Fibroblast of gingiva (primary cell): ENCODE results near the gene FCHO1.
"Not testable (repeated sequence)": the region's sequence is repeated elsewhere in the genome, so short reads cannot be mapped to it uniquely, and the experiment has no call there.

Experiments used
- DNase-seq: peaks from one replicate; pipeline ENCODE4 v3.0.0-alpha.2; 2011; ENCODE audit warnings: low read depth

The FCHO1 gene

DNA sequence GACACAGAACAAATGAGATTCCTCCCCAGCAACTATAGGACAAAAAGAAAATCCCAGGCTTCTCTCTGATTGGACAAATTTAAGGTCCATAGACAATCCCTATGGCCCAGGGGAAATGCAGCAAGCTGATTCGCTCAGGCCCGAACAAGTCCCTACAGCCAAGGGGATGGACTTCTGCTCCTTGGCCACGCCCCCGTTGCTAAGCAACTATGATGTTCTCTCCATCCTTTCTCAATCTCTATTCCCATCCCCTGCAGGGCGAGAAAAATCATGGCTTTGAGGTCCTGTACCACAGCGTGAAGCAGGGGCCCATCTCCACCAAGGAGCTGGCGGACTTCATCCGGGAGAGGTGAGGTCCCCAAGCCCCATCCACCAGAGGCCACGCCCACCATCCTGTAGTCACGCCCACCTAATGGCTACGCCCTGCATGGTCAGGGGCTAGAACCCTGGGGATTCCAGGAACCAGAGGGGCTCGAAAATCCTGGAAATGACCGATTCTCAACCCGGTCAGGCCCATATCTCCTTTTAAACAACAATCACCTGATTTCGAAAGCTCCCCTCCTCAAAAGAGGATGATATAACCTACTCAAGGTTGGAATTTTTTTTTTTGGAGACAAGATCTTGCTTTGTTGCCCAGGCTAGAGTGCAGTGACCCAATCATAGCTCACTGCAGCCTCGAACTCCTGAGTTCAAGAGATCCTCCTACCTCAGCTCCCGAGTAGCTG lies 11.4 kb downstream of the FCHO1 start:
- DNase-seq = peak; percentile 56

DNA sequence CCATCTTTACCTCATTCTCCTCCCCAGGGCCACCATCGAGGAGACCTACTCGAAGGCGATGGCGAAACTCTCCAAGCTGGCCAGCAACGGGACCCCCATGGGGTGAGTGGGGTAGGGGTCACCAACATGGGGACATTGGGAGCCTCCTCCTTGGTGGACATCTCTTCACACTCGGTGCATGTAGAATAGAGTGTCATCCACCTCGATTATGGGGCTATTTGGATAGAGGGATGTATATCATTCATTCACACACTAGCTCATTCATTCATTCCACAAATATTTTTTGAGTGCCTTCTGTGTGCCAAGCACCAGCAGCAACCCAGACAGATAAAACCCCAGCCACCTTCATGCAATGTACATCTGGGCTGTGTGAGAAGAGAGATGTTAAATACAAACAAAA lies 13.1 kb downstream of the FCHO1 start:
- DNase-seq = no peak

DNA sequence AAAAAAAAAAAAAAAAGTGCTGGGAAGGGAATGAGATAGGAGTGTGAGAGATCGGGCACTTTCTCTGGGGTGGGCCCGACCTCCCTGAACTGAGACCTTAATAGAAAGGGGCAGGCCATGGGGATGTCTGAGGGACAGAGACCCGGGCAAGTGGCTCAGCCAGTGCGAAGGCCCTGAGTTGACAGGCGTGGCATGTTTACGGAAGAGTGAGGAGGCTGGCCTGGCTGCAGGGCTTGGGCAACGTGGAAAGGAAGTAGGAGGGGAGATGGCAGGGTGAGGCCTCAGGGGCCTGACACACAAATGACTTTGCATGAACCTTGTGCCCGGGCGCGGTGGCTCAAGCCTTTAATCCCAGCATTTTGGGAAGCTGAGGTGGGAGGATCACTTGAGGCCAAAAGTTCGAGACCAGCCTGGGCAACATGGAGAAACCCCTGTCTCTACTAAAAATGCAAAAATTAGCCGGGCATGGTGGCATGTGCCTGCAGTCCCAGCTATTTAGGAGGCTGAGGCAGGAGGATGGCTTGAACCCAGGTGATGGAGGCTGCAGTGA lies 13.9 kb downstream of the FCHO1 start:
- no peak for DNase-seq

DNA sequence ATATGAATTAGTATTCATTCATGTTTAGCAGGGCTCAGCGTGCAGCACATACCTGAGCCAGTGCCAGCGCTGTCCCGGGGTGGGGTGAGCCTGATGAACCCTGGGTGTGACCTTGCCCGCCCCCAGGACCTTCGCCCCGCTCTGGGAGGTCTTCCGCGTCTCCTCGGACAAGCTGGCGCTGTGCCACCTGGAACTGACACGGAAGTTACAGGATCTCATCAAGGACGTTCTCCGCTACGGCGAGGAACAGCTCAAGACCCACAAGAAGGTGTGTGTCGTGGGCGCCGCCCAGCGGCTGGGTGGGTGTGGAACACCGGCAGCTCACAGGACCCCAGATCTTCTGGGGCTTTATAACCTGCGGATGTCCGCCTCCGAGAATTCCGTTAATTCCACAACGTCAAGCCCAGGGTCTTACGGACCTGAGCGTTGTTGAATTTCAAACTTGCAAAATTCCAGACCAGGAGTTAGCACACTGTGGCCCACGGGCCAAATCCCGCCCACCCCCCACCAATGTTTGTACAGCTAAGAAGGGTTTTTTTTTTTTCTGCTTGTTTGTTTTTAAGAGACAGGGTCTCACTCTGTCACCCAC lies 15.4 kb downstream of the FCHO1 start:
- peak; percentile 66 for DNase-seq

DNA sequence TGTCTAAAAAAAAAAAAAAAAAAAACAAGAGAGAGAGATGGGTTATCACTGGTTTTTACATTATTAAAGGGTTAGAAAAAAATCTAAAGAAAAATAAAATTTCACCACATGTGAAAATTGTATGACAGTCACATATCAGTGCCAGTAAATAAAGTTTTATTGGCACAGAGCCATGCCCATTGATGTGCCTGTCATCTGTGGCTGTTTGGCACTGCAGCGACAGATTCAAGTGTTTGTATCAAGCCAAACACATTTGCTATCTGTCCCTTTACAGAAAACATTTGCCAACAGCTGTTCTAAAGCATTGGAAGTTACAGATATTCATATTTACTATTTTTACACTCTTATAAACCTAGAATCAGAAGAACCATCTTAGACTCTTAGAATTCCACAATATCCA lies 16.3 kb downstream of the FCHO1 start:
- no peak for DNase-seq

DNA sequence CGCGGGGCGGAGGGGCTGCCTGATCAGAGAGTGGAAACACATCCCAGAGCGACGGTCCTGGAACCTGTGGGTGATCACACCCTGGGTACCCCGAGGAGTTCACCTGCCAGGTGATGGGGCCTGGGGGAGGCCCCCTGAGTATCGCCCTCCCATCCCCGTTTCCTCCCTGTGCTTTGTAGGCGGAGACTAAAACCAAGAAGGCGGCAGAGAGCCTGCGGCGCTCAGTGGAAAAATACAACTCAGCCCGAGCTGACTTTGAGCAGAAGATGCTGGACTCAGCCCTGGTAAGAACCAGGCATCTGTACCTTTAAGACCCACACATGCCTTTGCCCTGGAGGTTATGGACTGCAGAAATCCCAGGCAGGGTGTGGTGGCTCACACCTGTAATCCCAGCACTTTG lies 19.3 kb downstream of the FCHO1 start:
- DNase-seq = no peak

DNA sequence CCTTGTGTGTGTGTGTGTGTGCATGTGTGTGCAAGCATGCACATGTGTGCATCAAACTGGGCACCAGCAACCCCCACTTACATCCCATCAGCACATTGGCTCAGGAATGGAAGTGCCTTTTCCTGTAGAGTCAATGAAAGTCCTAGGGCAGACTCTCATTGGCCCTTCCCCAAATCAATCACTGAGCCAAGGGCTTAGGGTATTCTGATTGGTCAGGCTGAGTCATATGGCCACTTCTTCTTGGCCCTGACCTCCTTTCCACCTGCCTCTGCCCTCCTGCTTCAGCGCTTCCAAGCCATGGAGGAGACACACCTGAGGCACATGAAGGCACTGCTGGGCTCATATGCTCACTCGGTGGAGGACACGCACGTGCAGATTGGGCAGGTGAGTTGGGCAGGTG lies 20.9 kb downstream of the FCHO1 start:
- no peak for DNase-seq

DNA sequence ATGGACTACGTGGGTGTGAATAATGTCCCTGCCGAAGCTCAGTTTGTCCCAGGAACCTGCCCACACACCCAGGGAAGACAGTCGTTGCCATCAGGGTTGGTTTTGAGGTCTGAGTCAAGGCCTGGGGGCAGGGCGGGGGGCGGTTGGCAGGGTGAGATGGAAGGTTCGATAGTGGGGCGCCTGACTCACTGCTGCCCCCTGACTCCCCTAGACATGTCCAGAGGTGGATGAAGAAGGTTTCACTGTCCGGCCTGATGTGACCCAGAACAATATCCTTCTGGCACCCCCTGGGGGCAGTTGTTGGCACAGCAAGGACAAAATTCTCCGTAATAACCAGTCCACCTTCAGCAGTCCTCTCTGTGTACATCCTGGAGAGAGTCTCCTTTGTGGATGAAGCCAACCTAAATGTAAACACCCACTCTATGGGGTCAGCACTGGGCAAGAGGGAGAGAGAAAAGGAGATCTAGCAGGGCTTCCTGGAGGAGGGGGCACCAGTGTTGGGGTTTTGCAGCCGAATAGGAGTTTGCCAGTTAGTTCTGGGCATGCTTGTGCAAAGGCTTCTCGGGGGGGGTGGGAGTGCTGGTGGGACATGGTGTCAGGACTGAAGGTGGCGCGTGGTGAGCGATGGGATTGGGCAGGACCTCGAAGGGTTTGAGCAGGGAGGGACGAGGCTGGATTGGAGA lies 24.1 kb downstream of the FCHO1 start:
- no peak for DNase-seq

DNA sequence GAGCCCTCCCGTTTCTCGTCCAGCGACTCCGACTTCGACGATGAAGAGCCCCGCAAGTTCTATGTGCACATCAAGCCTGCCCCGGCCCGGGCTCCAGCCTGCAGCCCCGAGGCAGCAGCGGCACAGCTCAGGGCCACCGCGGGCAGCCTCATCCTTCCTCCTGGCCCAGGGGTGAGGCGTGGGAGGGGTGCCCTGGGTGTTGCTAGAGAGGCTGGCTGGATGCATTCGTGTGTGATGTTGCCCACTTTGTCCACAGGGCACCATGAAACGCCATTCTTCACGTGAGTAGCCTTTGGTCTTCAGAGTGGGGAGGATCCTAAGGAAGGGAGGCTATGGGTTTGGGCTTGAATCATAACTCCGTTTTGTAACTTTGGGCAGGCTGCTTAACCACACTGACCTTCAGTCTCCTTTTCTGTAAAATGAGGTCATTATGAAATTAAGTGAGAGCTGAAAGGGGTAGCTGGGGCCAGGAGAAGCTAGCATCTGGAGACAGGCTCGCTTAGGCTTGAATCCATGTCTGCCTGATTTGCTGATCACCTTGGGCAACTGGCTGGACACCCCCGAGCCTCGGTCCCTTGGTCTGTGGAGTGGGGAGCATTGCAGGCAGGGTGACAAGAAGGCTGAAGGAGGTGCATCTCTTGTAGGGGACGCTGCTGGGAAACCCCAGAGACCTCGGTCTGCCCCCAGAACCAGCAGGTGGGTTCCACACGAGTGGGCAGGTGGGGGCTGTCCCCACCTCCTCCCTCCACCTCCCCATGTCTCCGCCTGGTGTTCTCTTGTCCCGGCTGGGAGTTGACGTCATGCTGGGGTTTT lies 24.9 kb downstream of the FCHO1 start:
- peak; percentile 59 for DNase-seq

DNA sequence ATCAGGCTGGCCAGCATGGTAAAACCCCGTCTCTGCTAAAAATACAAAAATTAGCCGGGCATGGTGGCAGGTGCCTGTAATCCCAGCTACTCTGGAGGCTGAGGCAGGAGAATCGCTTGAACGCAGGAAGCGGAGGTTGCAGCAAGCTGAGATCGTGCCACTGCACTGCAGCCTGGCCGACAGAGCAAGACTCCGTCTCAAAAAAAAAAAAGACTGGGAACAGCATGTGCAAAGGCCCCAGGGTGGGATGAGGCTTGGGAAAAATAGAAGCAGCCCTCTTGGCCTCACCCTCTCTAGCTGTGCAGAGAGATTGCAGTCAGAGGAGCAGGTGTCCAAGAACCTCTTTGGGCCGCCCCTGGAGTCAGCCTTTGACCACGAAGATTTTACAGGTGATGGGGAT lies 26.6 kb downstream of the FCHO1 start:
- DNase-seq = not testable (repeated sequence)

DNA sequence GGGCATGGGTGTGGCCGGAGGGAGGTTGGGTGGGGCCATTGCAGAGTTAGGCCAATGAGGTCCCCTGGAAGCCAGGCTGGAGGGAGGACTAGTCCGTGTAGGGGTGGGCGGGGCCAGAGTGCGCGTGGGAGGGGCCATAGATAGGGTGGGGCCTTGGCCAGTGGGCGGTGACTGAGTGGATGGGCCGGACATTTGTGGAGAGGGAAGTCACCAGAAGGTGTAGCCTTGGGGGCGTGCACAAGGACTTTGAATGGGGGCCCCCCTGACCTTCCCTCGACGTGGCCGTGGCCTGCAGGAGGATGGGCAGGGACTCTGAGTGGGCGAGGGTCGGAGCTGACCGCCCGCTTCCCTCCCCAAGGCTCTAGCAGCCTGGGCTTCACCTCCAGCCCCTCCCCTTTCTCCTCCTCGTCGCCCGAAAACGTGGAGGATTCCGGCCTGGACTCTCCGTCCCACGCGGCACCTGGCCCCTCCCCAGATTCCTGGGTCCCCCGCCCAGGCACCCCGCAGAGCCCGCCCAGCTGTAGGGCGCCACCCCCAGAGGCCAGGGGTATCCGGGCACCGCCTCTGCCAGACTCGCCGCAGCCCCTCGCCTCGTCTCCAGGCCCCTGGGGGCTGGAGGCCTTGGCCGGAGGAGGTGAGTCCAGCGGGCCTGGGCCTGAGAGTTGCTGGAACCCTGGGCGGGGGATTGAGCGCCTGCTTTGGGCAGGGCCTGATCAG lies 27.1 kb downstream of the FCHO1 start:
- no peak for DNase-seq

DNA sequence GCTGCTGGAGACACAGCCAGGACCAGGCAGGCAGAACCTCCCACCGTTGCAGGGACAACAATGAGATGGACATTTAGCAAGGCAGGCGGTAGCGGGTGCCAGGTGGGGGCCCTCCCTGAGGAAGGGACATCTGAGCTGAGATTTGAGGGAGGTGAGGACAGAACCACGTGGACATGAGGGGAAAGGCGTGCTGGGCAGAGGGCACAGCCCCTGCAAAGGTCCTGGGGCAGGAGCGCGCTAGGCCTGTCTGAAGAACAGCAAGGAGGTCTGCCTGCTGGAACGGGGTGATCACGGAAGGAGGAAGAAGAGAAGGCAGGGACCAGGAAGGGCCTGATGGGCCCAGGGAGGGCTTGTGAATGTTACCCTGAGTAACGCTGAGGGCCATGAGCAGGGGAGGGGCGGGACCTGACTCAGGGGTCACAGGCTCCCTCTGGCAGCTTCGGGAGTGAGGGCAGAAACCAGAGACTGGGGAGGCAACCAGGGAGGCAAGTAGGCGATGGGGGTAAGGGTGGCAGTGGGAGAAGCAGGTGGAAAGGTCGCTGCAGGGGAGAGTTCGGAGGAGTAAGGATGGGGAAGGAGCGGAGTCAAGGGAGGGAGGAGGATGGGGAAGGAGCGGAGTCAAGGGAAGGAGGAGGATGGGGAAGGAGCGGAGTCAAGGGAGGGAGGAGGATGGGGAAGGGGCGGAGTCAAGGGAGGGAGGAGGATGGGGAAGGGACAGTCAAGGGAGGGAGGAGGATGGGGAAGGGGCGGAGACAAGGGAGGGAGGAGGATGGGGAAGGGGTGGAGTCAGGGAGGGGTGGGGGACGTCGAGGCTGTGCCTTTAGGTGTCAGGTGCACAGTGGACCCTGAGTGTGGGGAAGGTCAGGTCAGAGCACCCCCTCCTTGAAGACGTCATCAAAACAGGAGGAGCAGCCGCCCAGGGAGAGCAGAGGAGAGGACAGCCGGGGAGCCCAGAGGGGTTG lies 28.0 kb downstream of the FCHO1 start:
- peak; percentile 36 for DNase-seq

DNA sequence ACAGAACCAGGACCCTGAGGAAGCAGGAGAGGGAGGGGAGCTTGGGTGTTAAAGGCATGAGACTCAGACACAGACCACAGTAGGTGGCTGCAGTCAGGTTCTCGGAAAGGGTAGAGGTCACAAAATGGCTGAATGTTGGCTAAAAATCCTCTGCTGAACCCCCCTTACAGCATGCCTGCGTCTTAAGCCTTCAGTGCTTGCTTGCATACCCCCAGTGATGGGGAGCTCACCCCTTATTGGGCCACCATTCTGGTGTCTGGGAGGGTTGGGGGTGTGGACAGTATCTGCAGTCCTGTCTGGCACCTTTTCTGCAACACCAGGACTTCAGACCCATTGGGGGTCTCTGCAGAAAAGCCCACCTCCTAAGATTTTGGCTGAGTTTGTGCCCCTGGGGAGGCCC lies 29.5 kb downstream of the FCHO1 start:
- DNase-seq = no peak

DNA sequence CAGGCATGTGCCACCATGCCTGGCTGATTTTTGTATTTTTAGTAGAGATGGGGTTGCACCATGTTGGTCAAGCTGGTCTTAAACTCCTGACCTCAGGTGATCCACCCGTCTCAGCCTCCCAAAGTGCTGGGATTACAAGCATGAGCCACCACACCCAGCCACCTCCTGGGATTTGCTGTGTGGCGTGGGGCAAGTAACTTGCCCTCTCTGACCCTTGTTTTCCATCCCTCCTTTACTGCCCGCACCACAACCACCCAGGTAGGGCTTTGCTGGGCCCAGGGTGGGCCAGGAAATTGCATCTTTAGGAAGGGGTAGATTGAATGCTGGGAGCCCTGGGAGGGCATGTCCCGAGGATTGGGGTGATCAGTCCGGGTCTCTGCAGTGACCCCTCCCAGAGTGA lies 32.4 kb downstream of the FCHO1 start:
- DNase-seq = not testable (repeated sequence)

DNA sequence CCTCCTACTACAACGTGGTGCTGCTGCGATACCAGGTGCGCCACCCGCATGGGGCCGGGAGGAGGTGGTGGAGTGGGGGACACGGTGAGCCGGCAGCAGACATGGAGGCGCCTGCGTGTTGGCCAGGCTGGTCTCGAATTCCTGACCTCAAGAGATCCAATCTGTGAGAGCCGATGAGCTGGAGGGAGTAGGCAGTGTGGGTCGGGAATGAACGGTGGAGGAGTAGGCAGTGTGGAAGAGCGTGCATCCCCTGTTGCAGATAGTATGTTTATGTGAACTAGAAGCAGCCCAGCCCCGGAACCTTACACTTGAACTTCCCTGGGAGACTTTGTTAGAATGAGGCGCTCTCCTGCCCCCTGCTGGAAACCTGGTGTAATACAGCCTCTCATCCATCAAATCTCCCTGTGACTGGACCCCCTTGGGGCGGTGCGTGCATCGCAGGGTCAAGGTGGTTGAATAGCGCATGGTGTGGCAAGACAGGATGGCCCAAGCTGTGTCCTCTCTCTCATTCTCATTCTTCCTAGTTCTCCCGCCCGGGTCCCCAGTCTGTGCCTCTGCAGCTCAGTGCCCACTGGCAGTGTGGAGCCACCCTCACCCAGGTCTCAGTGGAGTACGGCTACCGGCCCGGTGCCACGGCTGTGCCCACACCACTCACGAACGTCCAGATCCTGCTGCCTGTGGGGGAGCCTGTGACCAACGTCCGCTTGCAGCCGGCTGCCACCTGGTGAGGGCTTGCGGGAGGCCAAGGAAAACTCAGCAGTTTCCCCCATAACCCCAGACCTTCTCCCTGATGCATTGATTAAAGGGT lies 33.1 kb downstream of the FCHO1 start:
- DNase-seq = peak; percentile 35

DNA sequence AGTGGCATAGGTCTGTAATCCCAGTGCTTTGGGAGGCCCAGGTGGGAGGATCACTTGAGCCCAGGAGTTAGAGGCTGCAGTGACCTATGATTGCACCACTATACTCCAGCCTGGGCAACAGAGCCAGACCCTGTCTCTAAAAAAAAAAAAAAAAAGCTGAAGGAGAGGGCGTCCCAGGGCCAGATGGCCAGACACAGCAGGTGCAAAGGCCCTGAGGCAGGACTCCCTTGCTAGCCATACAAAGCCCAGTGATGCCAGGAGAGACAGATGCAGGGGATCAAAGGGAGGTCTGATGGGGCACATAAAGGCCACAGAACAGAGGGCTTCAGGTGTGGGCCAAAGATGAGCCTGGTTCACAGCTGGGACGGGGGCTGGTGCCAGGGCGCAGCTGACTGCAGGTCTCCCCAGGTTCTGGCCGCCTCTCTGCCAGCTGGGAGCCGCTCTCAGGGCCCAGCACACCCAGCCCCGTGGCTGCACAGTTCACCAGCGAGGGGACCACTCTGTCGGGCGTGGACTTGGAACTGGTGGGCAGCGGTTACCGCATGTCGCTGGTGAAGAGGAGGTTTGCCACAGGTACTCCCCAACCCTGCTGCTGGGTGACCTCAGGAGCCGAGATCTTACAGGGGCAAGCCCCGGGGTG lies 36.1 kb downstream of the FCHO1 start:
- no peak for DNase-seq

DNA sequence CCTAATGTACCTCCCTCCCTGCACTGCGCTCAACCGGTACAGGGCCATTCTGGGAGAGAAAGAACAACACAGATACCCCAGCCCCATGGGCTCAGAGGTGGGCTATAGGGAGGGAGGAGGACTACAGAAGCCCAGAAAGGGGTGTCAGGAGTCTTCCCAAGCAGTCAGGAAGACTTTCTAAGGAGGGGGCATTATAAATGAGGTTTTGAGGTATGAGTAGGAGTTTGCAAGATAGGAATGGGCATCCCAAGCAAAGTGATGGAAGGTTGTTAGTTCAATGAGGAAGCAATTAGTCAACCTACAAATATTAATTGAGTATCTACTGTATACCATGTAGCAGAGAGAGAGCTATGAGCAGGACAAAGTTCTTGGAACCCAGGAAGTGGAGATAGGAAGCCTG lies 37.4 kb downstream of the FCHO1 start:
- no peak for DNase-seq

DNA sequence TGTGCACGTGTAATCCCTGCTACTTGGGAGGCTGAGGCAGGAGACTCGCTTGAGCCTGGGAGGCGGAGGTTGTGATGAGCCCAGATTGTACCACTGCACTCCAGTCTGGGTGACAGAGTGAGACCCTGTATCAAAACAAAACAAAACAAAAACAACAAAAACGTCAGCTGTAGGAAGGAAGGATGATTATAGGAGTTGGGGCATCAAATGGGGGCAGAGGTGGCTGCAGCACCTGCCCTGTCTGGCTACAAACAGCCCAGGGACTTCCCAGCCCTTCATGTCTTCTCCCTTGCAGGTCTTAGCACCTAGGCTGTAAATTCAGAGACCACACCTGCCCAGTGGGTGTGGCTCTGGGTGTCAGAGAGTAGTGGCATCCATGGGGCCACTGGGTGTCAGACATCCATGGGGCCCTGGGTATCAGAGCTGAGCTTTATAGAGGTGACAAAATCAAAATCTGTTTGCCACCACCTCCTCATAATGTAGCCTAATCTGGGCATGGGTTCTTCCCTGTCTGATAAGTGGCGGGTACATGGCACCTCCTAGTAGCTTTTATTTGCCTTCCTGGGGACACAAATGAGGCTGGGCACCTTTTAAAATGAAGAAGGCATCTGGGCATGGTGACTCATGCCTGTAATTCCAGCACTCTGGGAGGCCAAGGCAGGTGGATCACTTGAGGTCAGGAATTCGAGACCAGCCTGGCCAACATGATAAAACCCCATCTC lies 38.9 kb downstream of the FCHO1 start:
- DNase-seq = no peak

DNA sequence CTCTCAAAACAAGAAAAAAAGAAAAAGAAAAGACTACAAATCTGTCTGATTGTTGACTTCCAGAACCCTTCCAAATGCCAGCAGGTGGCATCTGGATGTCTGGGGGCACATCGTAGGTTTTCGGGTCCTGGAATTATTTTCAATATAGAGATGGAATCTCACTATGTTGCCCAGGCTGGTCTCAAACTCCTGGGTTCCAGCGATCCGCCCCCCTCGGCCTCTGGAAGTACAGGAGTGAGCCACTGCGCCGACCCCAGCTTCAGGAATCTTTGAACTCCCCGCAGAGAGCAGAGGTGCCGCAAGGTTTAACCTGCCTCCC lies 43.1 kb downstream of the FCHO1 start:
- no peak for DNase-seq
